ENCODE results near the gene GNA12.

- TF ChIP-seq POLR2AphosphoS5 (IDR thresholded peaks at IDR 0.05; ENCODE audit: low read depth, low read length) (no peak), SIN3A (IDR thresholded peaks at IDR 0.05; ENCODE audit: borderline replicate concordance, insufficient read depth, low read length) (no peak), TAF1 (IDR thresholded peaks at IDR 0.05; ENCODE audit: borderline replicate concordance, insufficient read depth, low read length) (no peak)
Measured at GRCh38 chr7:2710901-2711551, 133.1 kb downstream of the GNA12 start.

Measured in PFSK-1 (cell line).